ENCODE data around the gene IL23R.
A peak's percentile ranks its signal among the peaks of the same experiment; 100 is the strongest.

The IL23R gene

GRCh38 chr1:67148516-67149178, 17.6 kb upstream of the IL23R start:
- DNase-seq (ENCODE audit: low read depth), result no peak
- no peak overlapping the region for H3K4me3 ChIP-seq (ENCODE audit: low read depth, low read length)
- TF ChIP-seq, protein P1, sequence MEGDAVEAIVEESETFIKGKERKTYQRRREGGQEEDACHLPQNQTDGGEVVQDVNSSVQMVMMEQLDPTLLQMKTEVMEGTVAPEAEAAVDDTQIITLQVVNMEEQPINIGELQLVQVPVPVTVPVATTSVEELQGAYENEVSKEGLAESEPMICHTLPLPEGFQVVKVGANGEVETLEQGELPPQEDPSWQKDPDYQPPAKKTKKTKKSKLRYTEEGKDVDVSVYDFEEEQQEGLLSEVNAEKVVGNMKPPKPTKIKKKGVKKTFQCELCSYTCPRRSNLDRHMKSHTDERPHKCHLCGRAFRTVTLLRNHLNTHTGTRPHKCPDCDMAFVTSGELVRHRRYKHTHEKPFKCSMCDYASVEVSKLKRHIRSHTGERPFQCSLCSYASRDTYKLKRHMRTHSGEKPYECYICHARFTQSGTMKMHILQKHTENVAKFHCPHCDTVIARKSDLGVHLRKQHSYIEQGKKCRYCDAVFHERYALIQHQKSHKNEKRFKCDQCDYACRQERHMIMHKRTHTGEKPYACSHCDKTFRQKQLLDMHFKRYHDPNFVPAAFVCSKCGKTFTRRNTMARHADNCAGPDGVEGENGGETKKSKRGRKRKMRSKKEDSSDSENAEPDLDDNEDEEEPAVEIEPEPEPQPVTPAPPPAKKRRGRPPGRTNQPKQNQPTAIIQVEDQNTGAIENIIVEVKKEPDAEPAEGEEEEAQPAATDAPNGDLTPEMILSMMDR (IDR thresholded peaks at IDR 0.05; ENCODE audit: low read depth, low read length, missing control alignments), result no peak

- peak; percentile 62 for DNase-seq (ENCODE audit: low read depth)
- H3K4me3 ChIP-seq (ENCODE audit: low read depth, low read length), result no peak overlapping the region
- TF ChIP-seq, protein P1 (IDR thresholded peaks at IDR 0.05; ENCODE audit: low read depth, low read length, missing control alignments), result peak; percentile 88
These were observed 17.0 kb upstream of the IL23R start for GRCh38 chr1:67149179-67149770.

- H3K4me3 ChIP-seq (ENCODE audit: low read depth, low read length), result no peak overlapping the region
- DNase-seq (ENCODE audit: low read depth), result no peak
- TF ChIP-seq, protein P1 (IDR thresholded peaks at IDR 0.05; ENCODE audit: low read depth, low read length, missing control alignments), result no peak
These were observed 15.3 kb upstream of the IL23R start for GRCh38 chr1:67150931-67151330.

- TF ChIP-seq, protein P1 (IDR thresholded peaks at IDR 0.05; ENCODE audit: low read depth, low read length, missing control alignments), result no peak
- no peak overlapping the region for H3K4me3 ChIP-seq (ENCODE audit: low read depth, low read length)
- no peak for DNase-seq (ENCODE audit: low read depth)
These were observed 7.9 kb upstream of the IL23R start for GRCh38 chr1:67158401-67158800.

GRCh38 chr1:67159233-67159632, 7.0 kb upstream of the IL23R start:
- no peak overlapping the region for H3K4me3 ChIP-seq (ENCODE audit: low read depth, low read length)
- TF ChIP-seq, protein P1 (IDR thresholded peaks at IDR 0.05; ENCODE audit: low read depth, low read length, missing control alignments), result no peak
- no peak for DNase-seq (ENCODE audit: low read depth)

DNA sequence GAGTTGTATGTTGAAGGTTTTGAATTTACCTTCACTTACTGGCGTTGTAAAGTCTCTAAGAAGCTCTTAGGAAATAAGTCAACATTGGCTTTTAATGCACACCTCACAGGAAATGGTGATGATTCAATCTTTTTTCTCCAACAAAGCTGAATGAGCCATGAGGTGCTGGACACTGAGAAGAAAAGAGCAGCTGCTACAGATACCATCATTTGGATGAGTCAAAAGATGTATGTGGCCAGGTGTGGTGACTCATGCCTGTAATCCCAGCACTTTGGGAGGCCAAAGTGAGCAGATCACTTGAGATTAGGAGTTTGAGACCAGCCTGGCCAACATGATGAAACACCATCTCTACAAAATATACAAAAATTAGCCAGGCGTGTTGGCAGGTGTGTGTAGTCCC, 3.3 kb upstream of the IL23R start:
- DNase-seq (ENCODE audit: low read depth), result no peak
- TF ChIP-seq, protein P1 (IDR thresholded peaks at IDR 0.05; ENCODE audit: low read depth, low read length, missing control alignments), result no peak
- H3K4me3 ChIP-seq (ENCODE audit: low read depth, low read length), result no peak overlapping the region

Measured in GM12864 (cell line).